HG03457 (cell line): ENCODE results near the gene KRT75.

ENCODE experiments used
- ATAC-seq: cut with Tn5 transposase; IDR thresholded peaks from one replicate; pipeline ENCODE4 v1.9.1; 2021; ENCODE audit warnings: moderate number of reproducible peaks; ENCODE audit not compliant: unreplicated experiment

Gene KRT75

GRCh38 chr12:52395761-52396434 is 38.3 kb downstream of the KRT75 start:
- no peak for ATAC-seq

GRCh38 chr12:52394836-52395405 is 39.2 kb downstream of the KRT75 start:
- ATAC-seq, result no peak

- ATAC-seq, result no peak
These were observed 41.6 kb downstream of the KRT75 start for GRCh38 chr12:52392465-52393007.

GRCh38 chr12:52391618-52392002 is 42.6 kb downstream of the KRT75 start:
- ATAC-seq, result no peak

- ATAC-seq, result no peak
These were observed 43.2 kb downstream of the KRT75 start for GRCh38 chr12:52390739-52391617.

GRCh38 chr12:52389313-52390207 is 44.6 kb downstream of the KRT75 start:
- no peak for ATAC-seq

GRCh38 chr12:52387859-52388258 is 46.3 kb downstream of the KRT75 start:
- ATAC-seq, result no peak

- no peak for ATAC-seq
These were observed 48.9 kb downstream of the KRT75 start, which contains the start of gene KRT84 for GRCh38 chr12:52385226-52385702. Gene KRT84 (minus strand): TSS chr12:52385652. CDS start chr12:52385585, 67 bp downstream.

GRCh38 chr12:52383331-52383730 is 50.8 kb downstream of the KRT75 start:
- ATAC-seq, result no peak

GRCh38 chr12:52382854-52383253 is 51.3 kb downstream of the KRT75 start:
- ATAC-seq, result no peak

- no peak for ATAC-seq
These were observed 53.0 kb downstream of the KRT75 start for GRCh38 chr12:52381206-52381605.

- no peak for ATAC-seq
These were observed 53.9 kb downstream of the KRT75 start for GRCh38 chr12:52380271-52380694.

- no peak for ATAC-seq
These were observed 54.6 kb downstream of the KRT75 start for GRCh38 chr12:52379536-52379935.

- no peak for ATAC-seq
These were observed 56.1 kb downstream of the KRT75 start for GRCh38 chr12:52378091-52378490.

- no peak for ATAC-seq
These were observed 56.9 kb downstream of the KRT75 start for GRCh38 chr12:52377266-52377665.
